Activated CD4-positive, alpha-beta T cell treated with anti-CD3 and anti-CD28 coated beads, Interleukin-2, Interleukin-4, amounts not matched to agents 100 ng/mL and 50 ng/mL, durations not matched to agents 16 hours and 8 hours (primary cell): Measurements from ENCODE around the gene SLC2A8.
A peak's percentile ranks its signal among the peaks of the same experiment; 100 is the strongest.

ENCODE experiments used
- DNase-seq: peaks from one replicate; pipeline ENCODE4 v3.0.0-alpha.2; 2020; ENCODE audit warnings: low spot score

Gene SLC2A8

DNA sequence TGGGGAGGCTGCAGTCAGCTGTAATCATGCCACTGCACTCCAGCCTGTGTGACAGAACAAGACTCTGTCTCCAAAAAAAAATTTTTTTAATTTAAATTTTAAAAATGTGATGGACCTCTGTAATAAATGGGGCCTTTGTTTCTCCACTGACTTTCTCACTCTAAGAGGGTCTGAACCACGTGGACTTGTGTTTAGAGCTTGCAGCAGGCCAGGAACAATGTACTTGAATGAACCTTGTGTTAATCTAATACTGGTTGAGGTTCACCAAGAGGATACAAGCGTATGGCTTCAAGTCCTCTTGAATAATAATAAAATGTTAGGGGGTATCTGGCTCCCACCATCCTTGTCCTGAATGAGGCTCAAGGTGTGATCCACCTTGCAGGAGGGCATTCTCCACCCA lies 14.4 kb upstream of the SLC2A8 start:
- DNase-seq, result no peak

DNA sequence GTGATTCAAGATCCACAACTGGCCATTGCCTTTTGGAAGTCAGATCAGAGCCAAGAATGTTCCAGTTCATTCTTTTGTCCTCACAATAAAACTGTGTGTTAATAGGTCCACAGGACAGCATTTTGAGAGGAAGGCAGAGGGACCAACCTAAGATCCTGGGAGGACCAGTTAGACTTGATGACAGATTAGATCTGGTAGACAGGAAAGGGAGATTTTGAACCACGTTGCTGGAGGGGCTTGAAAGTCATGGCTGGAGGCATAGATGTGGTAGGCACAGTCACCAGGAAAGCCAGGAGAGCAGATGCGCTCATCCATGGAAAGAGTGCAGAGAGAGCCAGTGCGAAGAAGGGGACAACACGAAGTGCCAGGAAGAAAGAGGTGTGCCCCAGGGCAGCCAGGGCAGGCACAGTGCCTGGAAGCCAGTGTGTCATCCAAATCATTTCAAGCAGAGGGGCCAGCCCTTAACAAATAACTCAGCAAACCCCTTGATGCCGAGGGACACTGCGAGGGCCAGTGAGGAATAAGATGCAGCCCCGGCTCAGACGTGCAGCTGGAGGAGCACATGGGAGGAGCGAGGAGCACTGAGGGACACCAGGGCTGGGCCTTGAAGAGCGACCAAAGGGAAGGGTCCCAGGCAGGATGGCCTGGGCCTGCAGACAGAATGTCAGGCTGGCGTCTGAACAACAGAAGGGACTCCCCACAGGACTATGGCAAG lies 12.8 kb upstream of the SLC2A8 start:
- DNase-seq, result no peak

DNA sequence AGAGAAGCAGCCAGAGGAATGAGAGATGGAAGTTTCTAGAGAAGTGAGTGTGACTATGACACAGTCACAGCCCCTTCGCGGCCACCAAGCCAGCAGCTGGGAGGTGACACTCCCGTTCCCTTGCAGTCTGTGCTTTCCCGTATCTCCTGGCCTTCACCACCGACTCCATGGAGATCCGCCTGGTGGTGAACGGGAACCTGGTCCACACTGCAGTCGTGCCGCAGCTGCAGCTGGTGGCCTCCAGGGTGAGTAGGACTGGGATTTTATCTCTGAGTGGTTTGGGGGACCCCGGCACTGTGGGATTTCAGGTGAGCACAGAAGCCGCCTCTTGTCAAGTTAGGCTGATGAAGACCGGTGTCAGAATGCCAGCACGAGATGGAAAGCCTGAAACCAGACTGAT lies 12.1 kb upstream of the SLC2A8 start:
- DNase-seq, result no peak

DNA sequence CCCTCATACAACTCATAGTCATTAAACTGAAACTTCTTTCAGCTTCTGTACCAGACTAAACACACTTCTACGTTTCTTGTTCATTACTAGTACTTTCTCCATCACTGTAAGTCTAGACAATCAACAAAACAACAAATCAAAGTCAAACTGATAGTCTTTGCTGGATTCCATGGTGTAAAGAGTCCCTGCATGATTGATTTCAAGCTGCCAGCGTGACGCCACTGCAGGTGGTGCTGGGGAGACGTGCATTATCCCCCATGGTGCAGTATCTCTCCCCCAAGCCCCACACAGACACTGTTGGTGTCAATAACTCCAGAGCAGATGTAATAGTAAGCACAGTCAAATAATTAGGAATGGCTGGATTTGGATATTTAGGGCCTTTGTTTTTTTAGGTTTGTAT lies 10.7 kb upstream of the SLC2A8 start:
- no peak for DNase-seq

DNA sequence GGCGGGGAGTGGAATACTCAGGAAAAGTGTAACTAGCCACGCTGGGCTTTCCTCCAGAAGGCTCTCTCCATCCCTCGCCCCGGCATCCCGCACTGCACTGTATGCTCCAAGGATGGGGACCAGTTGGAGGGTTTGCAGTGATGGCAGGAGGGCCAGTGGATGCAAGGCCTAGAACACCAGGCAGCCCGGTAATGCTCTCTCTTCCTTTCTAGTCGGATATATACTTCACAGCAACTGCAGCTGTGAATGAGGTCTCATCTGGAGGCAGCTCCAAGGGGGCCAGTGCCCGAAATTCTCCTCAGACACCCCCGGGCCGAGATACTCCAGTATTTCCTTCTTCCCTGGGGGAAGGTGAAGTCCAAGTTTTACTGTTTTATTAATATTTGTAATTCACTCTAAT lies 10.0 kb upstream of the SLC2A8 start:
- no peak for DNase-seq

DNA sequence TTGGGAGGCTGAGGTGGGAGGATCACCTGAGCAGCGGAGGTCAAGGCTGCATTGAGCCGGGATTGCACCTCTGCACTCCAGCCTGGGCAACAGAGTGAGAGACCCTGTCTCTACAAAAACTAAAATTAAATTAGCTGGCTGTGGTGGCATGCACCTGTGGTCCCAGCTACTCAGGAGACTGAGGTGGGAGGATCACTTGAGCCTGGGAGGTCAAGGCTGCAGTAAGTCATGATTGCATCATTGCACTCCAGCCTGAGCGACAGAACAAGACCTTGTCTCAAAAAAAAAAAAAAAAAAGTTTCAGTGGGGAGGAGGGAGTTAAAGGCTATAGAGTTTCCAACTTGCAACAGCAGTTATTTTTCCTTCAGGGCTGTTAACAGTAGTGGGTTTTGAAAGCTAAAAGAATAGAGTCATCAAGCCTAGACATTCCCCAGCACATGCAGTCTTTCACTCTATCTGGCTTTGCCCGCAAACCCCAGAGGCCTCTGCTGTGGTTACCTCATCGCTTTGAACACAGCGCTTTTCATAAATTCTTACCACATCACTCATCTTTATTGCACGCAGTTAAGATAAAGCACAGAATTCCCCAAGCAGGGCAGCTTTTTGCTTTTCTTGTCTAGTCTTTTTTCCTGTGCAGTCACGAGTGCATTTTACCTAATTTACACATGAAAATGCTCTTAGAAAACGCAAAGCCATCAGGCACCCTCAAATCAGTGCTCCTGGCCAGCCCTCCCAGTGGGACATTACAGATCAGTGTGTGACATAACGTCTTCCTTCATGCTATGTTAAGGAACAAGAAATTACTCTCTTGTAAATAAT lies 8.7 kb upstream of the SLC2A8 start:
- DNase-seq, result peak; percentile 91

DNA sequence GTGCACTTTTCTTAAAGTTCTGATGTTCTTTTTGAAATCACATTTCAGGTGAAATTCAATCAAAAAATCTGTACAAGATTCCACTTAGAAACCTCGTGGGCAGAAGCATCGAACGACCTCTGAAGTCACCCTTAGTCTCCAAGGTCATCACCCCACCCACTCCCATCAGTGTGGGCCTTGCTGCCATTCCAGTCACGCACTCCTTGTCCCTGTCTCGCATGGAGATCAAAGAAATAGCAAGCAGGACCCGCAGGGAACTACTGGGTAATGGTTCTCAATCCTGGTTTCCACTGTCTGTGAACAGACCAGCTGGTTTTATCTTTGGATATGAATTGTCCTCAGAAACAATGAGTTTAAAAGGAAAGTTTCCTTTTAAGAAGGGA lies 8.1 kb upstream of the SLC2A8 start:
- DNase-seq, result no peak

DNA sequence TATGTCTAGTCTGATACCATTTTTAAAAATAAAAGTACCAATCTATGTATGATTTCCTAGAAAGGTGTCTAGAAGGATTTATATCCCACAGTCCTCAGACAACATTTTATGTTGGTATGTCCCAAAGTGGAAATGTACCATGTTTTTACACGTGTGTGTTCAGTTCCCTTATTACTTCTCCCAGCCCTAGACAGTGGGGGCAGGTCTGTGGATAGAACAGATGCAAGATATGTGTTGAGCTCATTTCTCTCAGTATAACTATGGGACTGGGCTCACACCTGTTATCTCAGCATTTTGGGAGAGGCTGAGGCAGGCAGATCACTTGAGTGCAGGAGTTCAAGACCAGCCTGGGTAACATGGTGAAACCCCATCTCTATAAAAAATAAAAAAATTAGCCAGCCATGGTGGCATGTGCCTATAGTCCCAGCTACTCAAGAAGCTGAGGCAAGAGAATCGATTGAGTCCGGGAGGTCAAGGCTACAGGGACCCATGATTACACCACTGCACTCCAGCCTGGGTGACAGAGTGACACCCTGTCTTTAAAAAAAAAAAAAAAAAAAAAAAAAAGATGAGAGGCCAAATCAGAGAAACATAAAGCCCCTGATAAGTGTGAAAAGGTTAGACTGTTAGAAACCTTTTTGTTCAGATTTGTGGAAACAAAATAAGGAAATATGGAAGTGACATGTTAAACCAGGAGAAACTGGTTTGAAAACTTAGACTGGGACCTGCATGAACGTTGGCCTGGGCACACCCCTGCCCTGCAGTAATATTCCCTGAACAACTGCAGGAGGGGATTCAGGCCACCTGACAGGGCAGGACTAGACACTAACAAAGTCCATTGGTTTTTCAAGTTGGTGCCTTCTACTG lies 7.4 kb upstream of the SLC2A8 start:
- DNase-seq, result no peak

DNA sequence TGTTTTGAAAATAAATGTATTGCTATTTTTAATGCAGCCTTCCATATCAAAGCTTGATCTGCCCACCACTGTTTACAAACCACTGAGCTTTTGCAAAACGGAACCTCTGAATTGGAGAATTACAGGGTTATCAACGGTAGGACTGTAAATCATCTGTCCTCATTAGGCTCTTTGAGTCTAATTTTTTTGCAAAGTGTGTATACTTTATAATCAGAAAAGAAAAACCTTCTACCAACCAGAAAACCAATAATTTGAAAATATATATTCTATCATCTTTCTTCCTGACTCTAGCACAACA lies 6.8 kb upstream of the SLC2A8 start:
- no peak for DNase-seq

DNA sequence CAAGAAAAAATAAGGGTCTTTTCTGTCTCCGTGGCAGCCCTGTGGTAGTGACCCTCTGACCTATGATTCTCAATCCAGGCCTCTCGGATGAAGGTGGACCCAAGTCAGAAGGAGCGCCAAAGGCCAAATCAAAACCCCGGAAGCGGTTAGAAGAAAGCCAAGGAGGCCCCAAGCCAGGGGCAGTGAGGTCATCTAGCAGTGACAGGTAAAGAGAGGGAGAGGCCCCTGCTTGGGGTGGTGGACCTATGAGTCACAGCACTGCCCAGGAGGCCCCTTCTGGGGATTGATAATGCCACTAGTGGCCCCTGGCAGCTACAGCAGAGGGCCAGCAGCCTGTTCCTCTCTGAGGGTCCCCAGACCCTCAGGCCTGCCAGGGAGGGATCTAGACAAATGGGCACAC lies 6.4 kb upstream of the SLC2A8 start:
- no peak for DNase-seq

DNA sequence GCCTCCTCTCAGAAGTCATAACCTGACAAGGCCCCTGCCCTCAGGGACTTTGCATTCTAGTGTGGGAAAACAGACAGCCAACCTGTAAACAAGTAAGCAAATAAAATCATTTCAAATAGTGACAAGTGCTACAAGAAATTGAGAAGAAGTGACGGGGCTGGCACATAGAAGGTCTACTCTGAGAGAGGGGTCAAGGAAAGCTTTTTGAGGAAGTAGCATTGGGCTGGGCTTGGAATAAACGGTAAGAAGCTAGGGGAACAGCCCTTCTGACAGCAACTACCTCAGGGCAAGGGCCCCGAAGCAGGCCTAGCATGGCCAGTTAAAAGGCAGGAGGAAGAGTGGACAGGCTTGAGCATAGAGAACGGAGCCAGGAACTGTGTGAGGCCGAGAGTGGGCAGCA lies 4.8 kb upstream of the SLC2A8 start:
- DNase-seq, result no peak

DNA sequence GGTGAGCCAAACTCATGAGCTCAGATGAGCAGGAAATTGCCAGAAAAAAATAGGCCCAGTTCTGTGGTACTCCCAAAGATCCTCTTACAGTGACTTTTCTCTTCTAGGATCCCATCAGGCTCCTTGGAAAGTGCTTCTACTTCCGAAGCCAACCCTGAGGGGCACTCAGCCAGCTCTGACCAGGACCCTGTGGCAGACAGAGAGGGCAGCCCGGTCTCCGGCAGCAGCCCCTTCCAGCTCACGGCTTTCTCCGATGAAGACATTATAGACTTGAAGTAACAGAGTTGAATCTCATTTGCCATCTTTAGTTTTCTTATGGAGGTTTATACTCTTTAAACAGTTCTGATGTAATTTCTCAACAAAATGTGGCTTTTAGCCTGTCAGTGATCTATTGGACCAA lies 4.0 kb upstream of the SLC2A8 start:
- DNase-seq, result no peak

DNA sequence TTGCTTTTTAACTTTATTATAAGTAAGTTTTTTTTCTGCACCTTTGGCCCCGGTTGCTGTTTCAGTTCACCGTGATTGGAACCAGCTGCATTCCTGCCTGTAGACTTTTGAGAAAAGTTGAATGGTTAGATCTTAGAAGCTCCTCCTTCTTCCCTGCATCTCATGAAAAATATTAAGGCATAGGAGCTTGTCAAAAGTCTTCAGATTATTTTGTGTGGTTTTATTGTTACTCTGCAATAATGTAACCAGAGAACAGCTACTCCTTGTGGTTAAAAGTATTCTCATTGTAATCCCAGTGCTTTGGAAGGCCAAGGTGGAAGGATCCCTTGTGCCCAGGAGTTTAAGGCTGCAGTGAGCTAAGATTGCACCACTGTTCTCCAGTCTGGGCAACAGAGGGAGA lies 3.3 kb upstream of the SLC2A8 start:
- DNase-seq, result no peak

DNA sequence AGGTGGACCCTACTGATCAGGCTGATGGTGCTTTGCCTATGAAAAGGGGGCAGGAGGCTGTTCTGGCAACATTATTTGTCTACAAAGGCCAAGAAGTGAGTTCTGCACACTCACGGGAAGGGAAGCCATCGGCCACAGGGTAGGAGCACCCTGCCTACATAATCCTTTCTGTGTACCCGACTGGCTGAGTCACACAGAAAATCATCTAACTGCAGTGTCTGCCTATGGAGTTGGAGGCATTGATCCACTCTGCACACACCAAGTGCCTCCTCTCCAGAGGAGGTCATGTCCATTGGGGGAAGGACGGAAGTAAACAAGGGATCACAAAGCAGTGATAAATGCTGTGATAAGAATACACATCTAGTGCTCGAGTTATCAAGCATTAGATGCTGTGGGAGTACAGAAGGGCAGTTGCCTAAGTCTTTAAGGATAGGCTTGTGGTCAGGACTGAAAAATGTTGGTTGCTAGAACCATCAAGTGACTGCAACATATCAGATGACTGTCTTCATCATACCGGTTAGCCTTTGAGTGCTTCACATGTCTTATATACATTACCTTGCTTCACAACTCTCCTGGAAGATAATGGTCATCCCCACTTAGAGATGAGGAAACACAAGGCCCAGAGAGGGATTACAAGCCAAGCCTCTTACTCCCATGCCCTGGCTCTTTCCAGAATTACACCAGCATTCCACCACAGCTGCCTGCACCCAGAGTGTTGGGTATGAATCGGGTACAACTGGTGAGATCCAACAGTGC lies 1.3 kb upstream of the SLC2A8 start:
- DNase-seq, result no peak

DNA sequence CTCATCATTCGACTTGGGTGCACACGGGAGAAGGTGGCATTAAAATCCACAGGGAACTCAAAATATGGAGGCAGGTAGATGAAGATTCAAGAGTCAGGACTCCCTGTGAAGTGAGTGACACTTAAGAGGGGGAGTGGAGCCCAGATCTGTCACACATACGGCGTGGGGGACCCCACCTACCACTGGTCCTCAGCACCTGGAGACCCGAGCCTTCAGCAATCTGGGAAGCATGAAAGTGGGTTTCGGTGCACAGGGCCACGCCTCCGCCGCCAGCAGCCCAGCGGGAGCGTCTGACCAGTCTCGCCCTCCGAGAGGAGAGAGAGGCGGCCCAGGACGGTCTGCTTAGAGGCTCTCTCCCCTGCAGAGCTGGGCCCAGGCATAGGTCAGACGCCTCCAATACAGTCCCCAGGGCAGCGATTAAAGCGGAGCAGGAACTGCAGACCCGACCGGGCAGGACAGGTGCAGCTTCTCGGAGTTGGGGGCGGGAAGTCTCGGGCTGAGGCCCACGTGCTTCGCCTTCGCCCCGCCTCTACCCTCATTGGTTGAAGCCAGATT lies 639 bp upstream of the SLC2A8 start:
- no peak for DNase-seq

DNA sequence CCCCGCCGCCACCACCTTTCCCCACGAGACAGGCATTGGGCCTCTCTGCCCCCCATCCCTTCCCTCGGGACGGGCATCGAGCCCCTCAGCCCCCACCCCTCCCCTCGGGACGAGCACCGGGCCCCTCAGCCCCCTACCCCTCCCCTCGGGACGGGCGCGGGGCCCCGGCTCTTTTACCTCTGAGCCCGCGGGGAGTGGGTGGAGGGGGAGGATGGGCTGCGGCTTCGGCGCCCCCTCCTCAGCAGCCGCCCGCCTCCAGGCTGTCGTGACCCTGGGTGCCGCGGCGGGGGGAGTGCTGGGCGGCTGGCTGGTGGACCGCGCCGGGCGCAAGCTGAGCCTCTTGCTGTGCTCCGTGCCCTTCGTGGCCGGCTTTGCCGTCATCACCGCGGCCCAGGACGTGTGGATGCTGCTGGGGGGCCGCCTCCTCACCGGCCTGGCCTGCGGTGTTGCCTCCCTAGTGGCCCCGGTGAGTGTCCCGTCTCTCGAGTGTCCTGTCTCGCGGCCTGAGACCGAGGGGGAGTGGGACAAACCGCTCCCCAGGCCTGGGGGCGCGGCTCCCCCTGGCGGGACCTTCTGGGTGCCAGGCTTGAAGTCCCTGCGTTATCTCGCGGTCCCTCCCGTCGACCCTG lies 791 bp downstream of the SLC2A8 start:
- DNase-seq, result peak; percentile 24

DNA sequence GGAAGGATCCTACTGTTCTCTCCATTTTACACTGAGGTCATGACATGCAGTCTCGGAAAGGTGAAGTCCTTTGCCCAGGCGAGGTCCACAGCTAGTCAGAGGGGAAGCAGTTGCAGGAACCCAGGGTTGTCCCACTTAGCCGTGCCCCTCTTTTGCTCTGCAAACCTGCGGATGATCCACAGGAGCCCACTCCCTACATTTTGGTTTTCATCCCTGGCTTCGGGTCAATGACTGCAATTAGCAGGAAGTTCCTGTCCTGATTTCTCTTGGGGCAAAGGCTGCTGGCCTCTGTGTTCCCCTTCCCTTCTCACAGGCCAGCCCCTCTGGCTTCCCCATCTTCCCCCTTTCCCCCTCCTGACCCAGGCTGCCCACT lies 1.3 kb downstream of the SLC2A8 start:
- no peak for DNase-seq

DNA sequence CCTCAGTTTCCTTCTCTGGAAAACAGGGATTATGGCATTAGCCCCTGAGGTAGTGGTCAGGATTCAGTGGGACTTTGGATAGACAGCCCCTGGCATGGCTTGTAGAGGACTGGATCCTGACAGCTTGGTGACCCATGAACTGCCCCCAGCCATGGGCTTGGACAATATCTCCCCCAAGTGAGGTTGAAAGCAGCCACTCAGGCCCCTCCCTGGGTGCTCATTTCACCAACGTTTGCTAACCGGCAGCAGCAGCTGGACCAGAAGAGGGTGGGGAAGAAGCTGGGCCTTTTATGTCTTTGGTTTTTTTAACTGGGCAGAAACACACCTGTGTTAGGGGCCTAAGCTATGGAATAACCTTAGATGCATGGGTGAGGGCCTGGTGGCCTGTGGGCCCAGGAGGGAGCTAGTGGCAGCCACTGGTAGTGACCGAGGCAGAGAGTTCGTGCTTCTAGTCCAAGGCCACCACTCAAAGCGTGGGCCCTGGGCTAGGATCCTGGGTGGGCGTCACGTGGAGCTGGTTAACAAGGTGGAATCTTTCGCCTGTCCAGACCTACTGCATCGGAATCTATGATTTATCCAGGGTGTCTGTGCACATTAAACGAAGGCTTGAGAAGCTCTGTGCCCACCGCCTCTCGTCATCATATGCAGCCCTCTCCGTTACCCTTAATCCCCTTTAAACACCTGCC lies 1.9 kb downstream of the SLC2A8 start:
- no peak for DNase-seq

DNA sequence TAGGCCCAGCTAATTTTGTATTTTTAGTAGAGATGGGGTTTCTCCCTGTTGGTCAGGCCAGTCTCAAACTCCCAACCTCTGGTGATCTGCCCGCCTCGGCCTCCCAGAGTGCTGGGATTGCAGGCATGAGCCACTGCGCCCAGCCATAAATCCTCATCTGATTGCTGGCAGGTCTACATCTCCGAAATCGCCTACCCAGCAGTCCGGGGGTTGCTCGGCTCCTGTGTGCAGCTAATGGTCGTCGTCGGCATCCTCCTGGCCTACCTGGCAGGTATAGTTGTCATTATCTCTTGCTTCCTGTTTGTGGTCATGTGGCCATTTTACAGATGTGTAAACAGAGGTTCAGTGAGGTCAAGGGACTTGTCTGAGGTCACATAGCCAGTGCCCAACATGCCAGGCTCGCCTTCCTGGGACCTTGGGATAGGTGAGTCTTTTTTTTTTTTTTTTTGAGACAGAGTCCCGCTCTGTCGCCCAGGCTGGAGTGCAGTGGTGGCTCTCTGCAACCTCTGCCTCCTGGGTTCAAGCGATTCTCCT lies 2.8 kb downstream of the SLC2A8 start:
- no peak for DNase-seq

DNA sequence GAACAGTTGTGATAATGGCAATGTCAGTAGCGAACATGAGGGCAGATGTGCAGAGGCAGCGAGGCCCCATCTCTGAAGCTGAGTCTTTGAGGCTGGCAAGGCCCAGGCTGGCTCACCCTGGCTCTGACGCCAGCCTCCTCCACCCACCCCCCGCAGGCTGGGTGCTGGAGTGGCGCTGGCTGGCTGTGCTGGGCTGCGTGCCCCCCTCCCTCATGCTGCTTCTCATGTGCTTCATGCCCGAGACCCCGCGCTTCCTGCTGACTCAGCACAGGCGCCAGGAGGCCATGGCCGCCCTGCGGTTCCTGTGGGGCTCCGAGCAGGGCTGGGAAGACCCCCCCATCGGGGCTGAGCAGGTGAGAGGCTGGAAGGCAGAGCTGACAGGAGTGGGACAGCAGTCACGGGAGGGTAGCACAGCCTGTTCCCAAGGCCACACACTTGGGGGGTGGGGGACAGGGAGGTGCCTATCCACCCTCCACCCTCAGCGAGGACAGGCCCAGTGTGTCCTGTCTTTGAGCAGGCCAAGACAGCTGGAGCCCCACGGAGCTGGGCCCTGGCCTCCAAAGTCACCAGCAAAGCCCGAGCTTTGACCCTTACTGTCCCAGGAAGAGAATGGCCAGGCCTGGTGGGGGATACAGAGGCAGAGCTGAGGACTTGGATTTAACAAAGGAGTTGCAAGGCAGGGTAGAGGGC lies 5.6 kb downstream of the SLC2A8 start:
- DNase-seq, result no peak
